ENCODE measurements around the gene USP10.

Gene USP10

DNA sequence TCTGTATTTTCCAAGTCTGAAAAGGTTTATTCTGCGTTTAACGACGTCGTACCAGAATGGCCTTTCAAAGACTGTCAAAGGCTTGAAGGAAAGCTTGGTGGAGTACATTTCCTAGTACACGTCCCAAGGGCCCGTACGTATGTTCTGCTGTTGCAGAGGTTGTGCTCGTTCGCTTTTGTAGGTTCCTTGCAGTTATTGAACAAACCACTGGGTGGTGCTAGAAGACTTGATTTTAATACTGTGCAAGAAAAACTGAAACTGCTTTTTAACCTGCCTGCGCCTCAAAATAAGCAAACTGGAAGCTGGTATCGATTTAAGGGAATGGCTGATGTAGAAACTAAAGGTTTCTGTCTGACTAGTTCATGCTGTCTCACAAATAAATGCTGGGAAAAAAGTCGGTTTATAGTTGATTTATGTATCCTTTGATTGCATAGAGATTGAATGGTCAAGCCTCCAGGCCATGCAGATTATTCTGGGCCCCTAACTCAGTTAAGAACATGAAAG is 54.6 kb downstream of the USP10 start:
- DNase-seq (ENCODE audit: low spot score) = peak; percentile 74

DNA sequence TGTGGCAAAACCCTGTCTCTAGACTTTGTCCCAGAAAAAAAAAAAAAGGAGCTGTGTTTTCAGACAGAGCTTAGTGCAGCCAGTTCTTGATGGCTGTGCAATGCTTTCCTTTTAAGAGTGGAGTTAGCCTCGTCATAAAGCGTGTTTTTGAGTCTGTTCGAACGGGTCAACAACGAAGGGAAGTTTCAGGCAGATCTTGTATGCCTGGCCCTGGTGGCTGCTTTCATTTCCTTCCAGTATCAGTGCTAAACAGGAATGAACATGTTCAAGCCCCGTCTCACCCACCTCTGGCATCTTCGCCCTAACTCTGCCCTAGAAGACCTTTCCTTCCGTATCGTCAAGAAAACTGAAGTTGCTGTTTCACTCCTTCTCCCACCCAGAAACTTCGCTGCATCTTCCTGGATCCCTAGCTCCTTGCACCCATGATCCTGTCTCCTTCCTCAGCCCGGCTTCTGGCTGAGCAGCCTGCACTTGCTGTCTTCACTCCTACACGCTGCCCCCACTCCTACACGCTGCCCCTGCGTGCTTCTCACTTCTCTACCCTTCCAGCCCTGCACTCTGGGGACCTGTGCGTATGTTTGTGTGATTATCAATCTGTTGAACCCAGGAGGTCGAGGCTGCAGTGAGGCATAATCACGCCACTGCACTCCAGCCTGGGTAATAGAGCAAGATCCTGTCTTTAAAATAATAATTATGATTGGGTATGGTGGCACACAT is 55.3 kb downstream of the USP10 start:
- TF ChIP-seq, protein P1, sequence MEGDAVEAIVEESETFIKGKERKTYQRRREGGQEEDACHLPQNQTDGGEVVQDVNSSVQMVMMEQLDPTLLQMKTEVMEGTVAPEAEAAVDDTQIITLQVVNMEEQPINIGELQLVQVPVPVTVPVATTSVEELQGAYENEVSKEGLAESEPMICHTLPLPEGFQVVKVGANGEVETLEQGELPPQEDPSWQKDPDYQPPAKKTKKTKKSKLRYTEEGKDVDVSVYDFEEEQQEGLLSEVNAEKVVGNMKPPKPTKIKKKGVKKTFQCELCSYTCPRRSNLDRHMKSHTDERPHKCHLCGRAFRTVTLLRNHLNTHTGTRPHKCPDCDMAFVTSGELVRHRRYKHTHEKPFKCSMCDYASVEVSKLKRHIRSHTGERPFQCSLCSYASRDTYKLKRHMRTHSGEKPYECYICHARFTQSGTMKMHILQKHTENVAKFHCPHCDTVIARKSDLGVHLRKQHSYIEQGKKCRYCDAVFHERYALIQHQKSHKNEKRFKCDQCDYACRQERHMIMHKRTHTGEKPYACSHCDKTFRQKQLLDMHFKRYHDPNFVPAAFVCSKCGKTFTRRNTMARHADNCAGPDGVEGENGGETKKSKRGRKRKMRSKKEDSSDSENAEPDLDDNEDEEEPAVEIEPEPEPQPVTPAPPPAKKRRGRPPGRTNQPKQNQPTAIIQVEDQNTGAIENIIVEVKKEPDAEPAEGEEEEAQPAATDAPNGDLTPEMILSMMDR (IDR thresholded peaks at IDR 0.05; ENCODE audit: extremely low read depth, missing control alignments) = no peak
- DNase-seq (ENCODE audit: low spot score) = no peak

More for the DNA sequence above, 54.6 kb downstream of the USP10 start:
- TF ChIP-seq, protein P1 (IDR thresholded peaks at IDR 0.05; ENCODE audit: extremely low read depth, missing control alignments) = peak; percentile 63

GRCh38 chr16:84756830-84757229 is 57.0 kb downstream of the USP10 start:
- no peak for DNase-seq (ENCODE audit: low spot score)
- TF ChIP-seq, protein P1 (IDR thresholded peaks at IDR 0.05; ENCODE audit: extremely low read depth, missing control alignments) = no peak

GRCh38 chr16:84758627-84759026 is 58.8 kb downstream of the USP10 start:
- DNase-seq (ENCODE audit: low spot score) = no peak
- TF ChIP-seq, protein P1 (IDR thresholded peaks at IDR 0.05; ENCODE audit: extremely low read depth, missing control alignments) = no peak

DNA sequence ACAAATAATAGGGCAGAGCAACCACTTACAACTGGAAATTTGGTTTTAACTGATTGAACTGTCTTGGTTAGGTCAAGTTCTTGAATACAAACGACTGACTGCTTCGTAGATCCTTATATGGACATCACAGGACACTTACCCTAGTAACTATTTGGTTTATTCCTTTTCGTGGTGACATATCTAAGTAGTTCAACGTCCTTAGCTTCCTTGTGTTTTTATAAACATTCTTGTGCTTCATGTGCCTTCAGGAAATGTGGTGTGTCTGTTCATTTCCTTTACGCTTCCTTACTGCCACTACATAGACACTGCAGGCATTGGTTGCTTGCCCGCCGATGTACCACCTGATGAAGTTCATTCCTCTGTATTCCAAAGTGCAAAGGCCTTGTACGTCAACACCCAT is 59.3 kb downstream of the USP10 start:
- TF ChIP-seq, protein P1 (IDR thresholded peaks at IDR 0.05; ENCODE audit: extremely low read depth, missing control alignments) = no peak
- no peak for DNase-seq (ENCODE audit: low spot score)

- DNase-seq (ENCODE audit: low spot score) = no peak
- TF ChIP-seq, protein P1 (IDR thresholded peaks at IDR 0.05; ENCODE audit: extremely low read depth, missing control alignments) = no peak
These were observed 60.1 kb downstream of the USP10 start for GRCh38 chr16:84759906-84760305.

- TF ChIP-seq, protein P1 (IDR thresholded peaks at IDR 0.05; ENCODE audit: extremely low read depth, missing control alignments) = no peak
- DNase-seq (ENCODE audit: low spot score) = no peak
These were observed 61.9 kb downstream of the USP10 start for GRCh38 chr16:84761448-84762368.

Measured in GM20000 (cell line).